ENCODE measurements around the gene RPRD1A.
"Not testable (repeated sequence)": the region's sequence is repeated elsewhere in the genome, so short reads cannot be mapped to it uniquely, and the experiment has no call there.

Gene RPRD1A

GRCh38 chr18:35969676-35970075 is 97.7 kb downstream of the RPRD1A start:
- no peak for DNase-seq (ENCODE audit: low spot score)

GRCh38 chr18:35968278-35968880 is 99.0 kb downstream of the RPRD1A start:
- DNase-seq (ENCODE audit: low spot score): no peak

GRCh38 chr18:35967866-35968265 is 99.5 kb downstream of the RPRD1A start:
- not testable (repeated sequence) for DNase-seq (ENCODE audit: low spot score)

DNA sequence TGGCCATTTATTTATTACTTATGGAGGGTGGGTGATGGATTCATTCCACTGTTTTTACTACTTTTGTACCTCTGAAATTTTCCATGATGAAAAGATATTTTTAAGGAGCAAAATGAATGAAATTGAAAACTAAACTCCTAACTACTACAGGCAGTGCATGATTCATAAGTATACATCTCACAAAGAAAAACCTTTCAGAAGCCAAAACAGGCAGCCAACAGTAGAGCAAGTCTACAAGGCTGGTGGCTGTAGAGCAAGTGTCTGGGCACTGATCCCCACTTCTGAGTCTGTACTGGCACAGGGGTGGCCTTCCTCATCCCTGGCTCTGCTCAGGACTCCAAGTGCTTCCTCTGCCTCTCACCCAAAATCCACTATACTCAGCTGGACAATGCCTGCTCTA is 103.0 kb downstream of the RPRD1A start:
- no peak for DNase-seq (ENCODE audit: low spot score)

GRCh38 chr18:35962320-35962719 is 105.0 kb downstream of the RPRD1A start:
- no peak for DNase-seq (ENCODE audit: low spot score)

DNA sequence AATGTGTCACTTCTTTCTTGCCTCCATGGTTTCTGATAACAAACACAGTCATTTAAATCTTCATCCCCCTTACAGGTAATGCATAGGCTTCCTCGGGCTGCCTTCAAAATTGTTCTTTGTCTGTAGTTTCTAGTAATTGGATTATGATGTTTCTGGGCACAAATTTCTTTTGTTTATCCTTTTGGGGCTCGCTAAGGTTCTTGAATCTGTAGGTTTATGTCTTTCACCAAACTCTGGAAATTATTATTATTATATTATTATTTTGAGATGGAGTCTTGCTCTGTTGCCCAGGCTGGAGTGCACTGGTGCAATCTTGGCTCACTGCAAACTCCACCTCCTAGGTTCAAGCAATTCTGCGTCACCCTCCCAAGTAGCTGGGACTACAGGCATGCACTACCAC is 111.1 kb downstream of the RPRD1A start:
- DNase-seq (ENCODE audit: low spot score): no peak

- no peak for DNase-seq (ENCODE audit: low spot score)
These were observed 113.7 kb downstream of the RPRD1A start for GRCh38 chr18:35953688-35954087.

GRCh38 chr18:35950628-35950982 is 116.8 kb downstream of the RPRD1A start:
- no peak for DNase-seq (ENCODE audit: low spot score)

- DNase-seq (ENCODE audit: low spot score): peak; percentile 49
These were observed 117.3 kb downstream of the RPRD1A start for GRCh38 chr18:35949903-35950627.

DNA sequence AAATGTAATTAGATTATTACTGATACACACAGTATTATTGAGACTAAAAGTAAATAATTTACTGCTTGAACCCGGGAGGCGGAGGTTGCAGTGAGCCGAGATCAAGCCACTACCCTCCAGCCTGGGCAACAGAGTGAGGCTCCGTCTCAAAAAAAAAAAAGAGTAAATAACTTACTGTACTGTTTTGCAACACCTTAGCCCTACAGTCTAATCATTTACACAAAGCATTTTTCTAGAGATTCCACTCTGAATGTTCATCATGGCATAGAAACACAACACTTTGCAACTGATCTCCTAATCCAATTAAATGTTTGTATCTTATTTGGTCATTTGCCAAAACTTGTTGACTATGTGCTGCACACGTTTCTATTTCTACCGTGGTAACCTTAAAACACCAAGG is 118.3 kb downstream of the RPRD1A start:
- DNase-seq (ENCODE audit: low spot score): no peak

DNA sequence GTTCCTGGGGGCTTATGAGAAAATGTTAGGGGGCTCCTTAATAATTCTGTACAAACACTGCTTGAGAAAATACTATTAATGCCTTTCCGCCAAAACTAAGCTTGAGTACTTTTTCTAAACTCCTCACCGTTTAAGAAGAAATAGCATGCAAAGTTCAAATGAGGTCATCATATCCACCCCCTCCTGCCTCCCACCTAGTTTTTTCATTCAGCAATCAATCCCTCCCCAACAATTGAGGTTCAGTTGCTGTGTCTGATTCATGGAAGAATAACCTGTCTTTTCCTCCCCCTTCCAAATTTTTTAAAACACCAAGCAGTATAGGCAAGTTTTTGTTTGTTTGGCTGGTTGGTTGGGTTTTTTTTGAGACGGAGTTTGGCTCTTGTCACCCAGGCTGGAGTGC is 119.3 kb downstream of the RPRD1A start:
- no peak for DNase-seq (ENCODE audit: low spot score)

- no peak for DNase-seq (ENCODE audit: low spot score)
These were observed 124.7 kb downstream of the RPRD1A start for GRCh38 chr18:35942661-35943060.

DNA sequence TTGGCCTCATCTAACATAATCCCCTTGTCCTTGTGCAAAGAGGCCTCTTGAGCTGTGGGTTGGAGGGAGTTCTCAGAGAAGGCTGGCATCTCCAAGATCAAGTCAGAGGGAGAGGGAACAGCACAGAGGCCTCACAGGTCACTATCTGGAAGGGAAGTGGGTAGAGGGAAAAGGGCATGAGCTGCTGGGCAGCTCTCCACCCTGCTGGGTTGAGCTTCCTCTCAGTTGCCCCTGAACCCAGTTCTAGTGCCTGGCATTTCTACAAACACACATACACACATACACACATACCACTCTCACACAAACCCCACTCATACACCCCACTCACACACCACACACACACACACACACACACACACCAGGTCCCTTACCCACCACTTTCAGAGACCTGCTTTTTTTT is 125.2 kb downstream of the RPRD1A start:
- DNase-seq (ENCODE audit: low spot score): no peak

DNA sequence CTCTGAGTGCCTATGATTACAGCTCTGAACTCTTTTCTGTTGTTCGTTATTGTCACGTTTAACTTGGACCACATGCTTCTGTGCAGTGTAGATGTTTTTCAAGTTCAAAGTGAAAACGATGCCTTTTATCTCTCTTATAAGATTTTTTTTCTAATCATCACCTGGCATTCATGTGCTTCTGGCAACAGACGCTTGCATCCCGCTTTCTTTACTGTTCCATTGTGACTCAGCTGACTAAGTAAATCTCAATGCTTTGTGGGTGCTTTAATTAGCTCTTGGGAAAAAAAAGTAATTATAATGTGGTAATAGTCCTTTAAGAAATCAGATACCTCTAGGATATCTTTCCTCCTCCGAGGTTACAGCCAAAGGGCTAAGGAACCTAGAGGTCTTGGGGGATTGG is 126.1 kb downstream of the RPRD1A start:
- no peak for DNase-seq (ENCODE audit: low spot score)
